Stimulated activated CD4-positive, alpha-beta T cell treated with anti-CD3 and anti-CD28 coated beads, TNF-alpha, amount 100 ng/mL, for 4 hours (primary cell): ENCODE results near the gene PALLD.
"Not testable (repeated sequence)": the region's sequence is repeated elsewhere in the genome, so short reads cannot be mapped to it uniquely, and the experiment has no call there.

Experiments
- DNase-seq, 3 experiments: peaks; one replicate each; pipeline ENCODE4 v3.0.0-alpha.2; 2020; ENCODE audit warnings: low read depth in 3 of 3

Gene PALLD

DNA sequence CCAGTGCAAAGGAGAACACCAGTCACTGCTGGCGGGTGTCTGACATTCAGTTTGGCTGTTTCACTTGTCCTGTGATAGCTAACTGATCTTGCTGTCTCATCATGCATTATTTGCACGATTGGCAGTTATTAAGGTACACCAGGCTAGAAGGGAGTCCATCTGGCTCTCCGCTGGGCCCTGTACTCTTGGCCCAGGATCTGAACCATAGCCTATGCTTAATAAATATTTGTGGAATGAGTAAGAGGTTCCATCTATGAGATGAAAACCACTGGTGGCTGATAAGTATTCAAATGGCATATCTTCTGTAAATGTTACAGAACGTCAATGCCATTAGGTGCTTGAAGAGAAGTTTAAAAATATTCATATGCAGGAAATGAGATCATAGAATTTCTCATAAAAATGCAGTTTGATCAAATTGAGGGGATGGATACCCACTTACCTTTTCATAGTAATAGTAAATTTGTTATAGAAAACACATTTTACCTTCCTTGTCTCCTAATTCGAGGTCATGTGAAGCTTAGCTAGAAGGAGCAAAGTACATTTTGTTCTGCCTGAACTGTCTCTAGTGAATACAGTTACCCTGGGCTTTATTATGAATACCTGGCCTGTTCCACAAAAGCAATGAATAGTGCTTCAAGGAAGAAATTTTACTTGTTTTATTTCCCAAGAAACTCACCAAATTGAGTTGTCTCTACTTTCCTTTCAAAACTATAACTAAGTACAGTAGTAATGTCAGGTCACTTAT, 299.7 kb downstream of the PALLD start:
- DNase-seq, result no peak

DNA sequence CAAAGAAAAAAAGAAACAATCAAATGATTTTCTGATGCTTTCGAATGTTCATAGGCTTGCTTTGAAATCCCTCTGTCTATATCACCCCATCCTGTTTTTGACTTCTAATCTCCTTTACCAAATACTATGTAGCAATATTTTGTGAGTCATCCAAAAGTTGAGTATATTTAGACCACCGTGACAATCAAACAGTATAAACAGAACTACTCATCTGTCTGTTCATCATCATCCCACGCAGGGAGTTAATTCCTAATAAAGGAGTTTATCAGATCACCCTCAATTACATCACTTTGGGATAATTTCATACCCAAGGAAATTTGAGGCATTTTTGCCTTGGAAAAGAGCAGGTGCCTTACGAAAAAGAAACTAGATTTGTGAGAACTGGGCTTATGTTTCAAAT, 300.3 kb downstream of the PALLD start:
- DNase-seq, result no peak

GRCh38 chr4:168797738-168798375, 301.0 kb downstream of the PALLD start:
- no peak for DNase-seq

- DNase-seq, result no peak
Observed at GRCh38 chr4:168800926-168801325, 304.1 kb downstream of the PALLD start.

- no peak for DNase-seq
Observed at GRCh38 chr4:168802222-168802621, 305.4 kb downstream of the PALLD start.

DNA sequence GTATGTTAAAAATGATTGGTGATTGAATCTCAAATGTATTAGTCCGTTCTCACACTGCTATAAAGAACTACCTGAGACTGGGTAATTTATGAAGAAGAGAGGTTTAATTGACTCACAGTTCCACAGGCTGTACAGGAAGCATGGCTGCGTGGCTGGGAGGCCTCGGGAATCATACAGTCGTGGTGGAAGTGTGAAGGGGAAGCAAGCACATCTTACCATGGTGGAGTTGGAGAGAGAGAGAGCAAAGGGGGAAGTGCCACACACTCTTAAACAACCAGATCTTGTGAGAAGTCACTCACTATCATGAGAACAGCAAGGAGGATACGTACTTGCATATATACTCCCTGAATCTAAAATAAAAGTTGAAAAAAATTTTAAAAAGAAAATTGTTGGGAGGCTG, 306.2 kb downstream of the PALLD start:
- not testable (repeated sequence) for DNase-seq

DNA sequence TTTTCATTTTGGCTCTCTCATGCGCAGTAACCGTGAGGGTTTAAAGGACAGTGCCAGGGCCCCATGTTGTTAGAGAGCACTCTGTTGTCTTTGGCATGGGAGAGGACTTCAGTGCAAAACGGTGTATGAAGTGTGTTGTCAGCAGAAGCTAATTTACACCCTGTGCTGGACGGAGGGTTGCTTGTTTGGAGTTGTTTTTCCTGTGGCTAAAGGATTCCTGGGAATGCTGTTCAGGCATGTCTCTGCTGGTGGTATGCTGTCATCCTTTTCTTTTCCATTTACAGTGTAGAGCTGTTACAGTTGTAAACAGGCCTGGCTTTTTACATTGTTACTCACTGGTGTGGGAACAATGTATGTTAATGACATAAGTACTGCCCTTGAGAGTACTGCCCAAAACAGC, 306.9 kb downstream of the PALLD start:
- no peak for DNase-seq

DNA sequence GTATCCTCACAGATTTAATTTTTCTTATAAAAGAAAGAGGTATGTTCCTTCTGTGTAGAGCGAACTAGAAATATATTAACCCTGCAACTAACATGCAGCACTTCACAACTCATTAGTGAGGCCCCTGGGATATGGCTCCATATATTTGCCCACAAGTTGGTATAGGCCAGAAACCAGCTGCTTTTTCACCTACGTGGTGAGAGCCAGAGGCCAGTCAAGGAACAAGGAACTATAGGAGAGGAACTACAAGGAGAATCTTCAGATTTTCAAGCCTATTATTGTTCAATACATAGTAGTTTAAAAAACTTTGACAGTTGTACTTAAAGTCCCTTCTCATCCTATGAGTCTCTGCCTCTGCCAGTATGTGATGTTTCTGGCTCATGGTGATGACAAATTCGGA, 307.3 kb downstream of the PALLD start:
- DNase-seq, result no peak

GRCh38 chr4:168805341-168805740, 308.5 kb downstream of the PALLD start:
- no peak for DNase-seq

GRCh38 chr4:168806247-168806646, 309.4 kb downstream of the PALLD start:
- DNase-seq, result not testable (repeated sequence)

- DNase-seq, result no peak
Observed at GRCh38 chr4:168811207-168811606, 314.4 kb downstream of the PALLD start.

DNA sequence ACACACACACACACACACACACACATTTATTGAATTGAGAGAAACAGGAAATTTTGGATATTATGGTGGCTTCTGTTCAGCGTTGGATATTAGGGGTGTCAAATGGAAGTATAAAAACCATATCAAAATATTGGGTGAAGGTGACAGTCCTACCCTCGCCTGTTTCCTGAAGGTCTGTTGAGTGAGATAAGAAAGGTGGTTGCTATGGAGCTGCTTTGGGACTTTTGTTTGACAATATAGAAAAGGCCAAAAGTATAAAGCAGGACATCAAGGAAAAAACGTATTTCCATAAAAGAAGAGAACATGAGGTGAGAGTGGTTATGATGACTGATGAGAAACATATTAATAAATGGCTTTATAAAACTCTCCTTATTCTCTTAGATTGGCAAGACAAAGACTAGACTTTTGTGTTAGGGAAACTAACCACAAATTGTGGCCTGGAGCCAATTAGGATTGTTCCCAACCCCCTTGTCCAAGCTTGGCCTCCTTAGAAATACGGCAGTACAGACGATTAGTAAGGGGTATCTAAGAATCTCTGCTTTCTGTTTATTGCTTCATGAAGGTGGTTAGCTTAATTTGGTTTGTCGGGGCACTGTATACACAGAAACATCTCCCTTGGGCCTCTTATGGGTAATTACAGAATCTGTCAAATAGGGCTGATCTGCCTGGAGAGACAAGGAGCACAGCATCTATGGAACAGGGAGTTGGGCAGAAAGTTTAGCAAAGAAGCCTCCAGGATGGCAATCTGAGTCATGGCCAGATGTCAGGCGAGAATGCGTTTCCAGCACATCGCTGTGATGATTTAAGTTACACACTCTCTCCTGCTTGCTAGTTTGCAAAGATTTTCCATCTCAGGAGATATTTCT, 315.2 kb downstream of the PALLD start:
- DNase-seq, result no peak

DNA sequence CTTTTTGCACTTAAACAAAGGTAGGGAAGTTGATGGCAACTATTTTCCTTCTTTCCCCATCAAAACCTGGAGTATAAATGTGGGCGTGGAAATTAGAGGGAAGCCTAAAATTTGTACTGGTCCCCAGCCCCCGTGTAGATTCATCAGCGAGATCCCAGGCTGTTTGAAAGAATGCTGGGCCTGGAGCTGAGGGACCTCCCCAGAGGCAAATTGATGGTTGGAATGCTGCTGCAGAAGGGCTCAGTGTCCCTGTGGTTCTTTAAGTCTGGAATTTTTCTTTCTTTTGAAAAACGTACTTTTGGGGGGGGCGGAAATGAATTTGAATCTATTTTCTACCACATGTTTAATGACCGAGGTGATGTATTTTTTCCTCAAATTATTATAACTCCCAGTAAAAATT, 316.0 kb downstream of the PALLD start:
- DNase-seq, result no peak

DNA sequence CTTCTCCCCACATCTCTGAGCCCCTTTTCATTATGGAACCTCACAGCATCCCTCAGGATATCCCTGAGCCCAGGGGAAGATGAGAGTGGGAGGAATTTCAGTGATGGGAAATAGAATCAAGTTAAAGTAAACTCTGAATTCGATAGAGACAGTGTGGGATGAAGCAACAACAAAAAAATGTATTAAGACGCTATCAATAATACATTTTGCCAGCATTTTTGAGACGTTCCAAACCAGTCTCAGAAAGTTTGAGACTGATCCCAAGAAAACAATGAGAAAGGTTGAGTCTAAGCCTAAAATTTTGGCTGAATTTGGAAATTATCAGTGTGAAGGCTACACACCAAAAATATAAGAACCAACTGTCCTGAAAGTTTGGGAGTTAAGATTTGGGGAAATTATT, 317.0 kb downstream of the PALLD start:
- no peak for DNase-seq

DNA sequence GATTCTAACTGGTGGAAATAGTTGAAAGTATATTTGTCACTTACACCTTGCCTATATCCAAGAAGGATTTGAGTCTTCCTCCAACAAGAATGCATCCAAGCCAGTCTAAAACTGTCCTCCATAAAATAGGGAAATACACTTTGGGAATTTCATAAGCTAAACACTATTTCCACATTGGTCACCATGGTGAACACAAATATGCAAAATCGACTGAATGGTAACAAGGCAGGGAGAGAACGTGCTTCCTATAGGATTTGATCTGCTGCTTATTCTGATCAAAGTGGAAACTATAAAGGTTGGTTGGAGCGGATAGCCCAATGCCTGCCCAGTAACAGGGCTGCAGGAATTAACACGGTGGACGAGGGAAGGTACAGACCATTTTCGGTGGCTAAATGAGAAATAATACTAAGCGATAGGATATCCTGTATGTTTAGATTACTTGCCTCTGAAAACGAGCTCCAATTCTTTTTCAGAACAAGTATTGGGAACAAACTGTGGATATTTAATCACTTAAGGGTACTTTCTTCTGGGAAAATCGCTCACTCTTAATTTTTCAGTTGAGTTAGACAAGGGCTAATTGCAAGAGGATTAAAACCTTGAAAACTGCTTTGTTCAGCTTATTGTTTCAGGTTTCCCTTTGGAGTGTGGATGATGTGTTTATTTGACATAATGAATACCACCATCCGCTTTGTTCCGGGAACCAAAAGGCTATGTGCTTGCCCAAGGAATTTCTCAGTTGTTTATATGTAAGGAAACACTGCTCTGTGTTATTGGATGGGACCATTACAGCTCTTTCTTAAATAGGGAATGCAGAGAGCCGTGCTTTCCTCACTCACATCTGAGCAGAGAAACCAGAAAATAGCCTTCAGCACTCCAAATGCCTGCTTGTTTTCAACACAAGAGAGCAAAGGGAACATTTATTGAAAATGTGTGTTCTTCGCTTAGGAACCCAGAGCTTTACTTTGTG, 318.8 kb downstream of the PALLD start:
- no peak for DNase-seq

DNA sequence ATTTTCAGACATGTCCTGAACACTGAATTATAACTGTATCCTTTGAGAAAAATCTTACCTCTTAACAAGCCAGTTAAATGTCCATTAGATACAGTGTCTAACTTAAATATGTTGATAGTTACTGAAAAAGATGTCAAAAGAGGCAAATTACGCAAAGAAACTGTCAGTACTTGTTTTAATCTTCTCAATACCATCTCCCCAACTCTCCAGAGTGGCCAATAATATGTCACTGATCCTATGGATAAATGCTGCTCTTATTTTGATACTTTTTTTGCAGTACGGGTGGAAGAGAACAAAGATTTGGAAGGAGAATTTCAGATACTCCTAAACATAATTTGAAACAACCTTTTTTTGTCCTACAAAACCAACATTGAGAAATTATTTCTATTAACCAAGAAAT, 320.5 kb downstream of the PALLD start:
- DNase-seq, result no peak

DNA sequence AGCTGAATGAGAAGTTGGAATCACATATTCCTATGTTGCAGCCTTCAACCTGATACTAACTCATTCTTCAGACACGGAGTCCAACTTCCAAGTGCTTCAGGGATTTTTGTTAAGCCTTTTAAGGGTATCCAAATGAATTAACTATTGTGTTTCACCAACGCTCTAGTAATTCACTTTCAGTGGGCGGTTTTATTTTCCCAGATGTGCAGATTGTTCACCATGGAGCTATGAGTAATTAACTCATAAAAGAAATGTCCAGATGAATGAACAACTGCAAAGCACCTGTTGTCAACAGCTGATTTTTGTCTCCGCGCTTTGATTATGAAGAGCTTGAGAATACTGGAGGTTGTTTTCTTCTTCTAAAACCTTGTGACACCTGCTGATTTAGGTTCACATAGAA, 325.6 kb downstream of the PALLD start:
- no peak for DNase-seq

GRCh38 chr4:168825975-168826374, 329.1 kb downstream of the PALLD start:
- DNase-seq, result no peak

DNA sequence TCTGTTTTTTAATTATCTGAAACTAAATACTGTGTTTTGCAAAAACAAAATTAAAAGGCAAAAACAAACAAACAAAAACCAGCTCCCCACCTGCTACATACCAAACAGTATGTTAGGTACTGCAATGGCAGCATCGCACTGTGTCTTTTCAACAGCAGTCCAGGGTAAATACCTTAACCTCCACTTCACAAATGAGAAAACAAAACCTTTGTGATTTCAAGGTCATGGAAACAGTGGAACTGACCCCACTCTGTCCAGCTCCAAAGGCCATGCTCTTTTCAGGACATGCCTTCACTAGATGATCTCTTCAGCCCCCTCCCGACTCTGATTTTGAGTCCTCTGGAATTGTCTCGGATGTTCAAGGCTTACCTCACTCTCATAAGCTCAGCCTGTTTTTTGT, 329.8 kb downstream of the PALLD start:
- no peak for DNase-seq

DNA sequence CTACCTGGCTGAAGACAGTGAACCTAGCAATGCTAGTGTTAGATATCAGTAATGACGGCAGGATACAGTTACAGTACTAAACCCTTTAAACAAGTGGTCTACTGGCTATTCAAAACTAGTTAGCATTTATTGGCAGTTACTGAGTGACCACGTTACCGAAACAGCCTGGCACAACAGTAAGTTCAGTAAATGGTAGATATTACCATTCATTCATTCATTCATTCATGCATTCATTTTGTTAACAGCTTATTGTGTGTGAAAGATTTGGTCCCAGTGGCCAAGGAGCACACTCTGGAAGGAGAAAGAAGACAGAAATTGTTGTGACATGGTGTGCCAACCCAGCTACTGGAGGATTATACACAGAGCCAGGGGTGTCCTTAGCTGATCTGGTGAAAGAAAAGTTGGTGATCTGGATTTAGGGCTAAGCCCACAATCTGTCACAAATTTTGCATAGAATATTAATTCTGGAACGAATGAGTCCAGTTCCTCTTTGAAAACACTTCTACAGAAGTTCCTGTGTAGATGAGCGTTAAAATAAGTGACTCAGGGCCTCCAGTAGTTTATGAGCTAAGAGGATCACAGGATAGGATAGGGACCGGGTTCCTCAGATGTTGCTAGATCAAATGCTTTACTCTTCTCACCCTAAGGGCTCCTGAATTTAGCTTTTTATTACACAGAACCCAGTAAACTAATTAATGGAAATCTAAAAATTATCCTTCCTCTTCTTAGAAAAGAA, 334.1 kb downstream of the PALLD start:
- DNase-seq, result no peak

DNA sequence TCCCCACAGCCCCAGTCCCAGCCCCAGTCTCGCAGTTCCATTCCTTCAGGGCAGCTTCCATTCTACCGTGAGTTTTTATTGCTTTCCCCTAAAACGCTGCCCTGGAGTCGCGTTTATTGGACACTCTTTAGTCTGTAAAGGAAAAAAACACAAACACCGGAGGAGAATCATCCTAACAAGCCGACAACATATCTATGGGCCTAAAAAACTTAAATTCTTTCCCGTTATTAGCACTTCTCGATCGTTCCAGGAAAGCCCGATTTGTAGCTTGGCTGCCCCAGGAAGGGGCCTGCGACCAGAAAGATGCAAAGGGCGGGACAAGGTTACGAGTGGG, 334.7 kb downstream of the PALLD start:
- DNase-seq, result no peak
